K562 (cell line): ENCODE results near the gene TMEM39A. TPM values are rescaled to one million over a fixed set of nuclear protein-coding genes. Genes with fewer than 3 reads are reported as not detected.

Source experiments
- ATAC-seq: fragments of 200-7000 bp; cut with Tn5 transposase; 3 replicates; pipeline ENCODE4 v1.9.1; 2020; ENCODE audit warnings: moderate library complexity
- BruUV-seq: library from RNA; stranded (reverse); fragments of 400-500 nt; replicated peaks from 2 replicates; lab custom pipeline; 2021; lab: Mats Ljungman, UMichigan
- CTCF ChIA-PET: fragments of 300-600 bp; formaldehyde crosslinking; extraction: SDS; loops from one replicate; lab custom pipeline; 2021; ENCODE audit warnings: low intra/inter-chr PET ratio; lab: Yijun Ruan, JAX
- POLR2A ChIA-PET: fragments of 300-600, 350-650 bp; sonication (Branson Sonifier 250); formaldehyde crosslinking; extraction: SDS; loops from one replicate; lab custom pipeline; 2021; ENCODE audit warnings: antibody characterized with exemption, inconsistent platforms; lab: Yijun Ruan, JAX
- DNase-seq, 4 experiments: peaks; one replicate each; pipeline versions ENCODE4 v3.0.0 to v3.0.0-alpha.2; 2011 to 2018; ENCODE audit warnings: low spot score in 3 of 4, mixed read lengths in 3 of 4; ENCODE audit errors: extremely low read depth in 1 of 4
- FAIRE-seq: peaks from 2 replicates; lab custom pipeline; 2011; peaks lifted over from hg19 to GRCh38; lab: Jason Lieb, UNC
- H2AFZ ChIP-seq: 2 replicates; pipeline ENCODE4 v1.6.0; 2011; ENCODE audit warnings: low read depth, low read length, control low read depth, inconsistent platforms
- H3K27ac ChIP-seq: fragments of 200-600 bp; 3 replicates; pipeline ENCODE4 v1.8.0; 2011; ENCODE audit warnings: low read depth, mild to moderate bottlenecking, control low read depth, inconsistent platforms, low read length, moderate library complexity, mixed read lengths; ENCODE audit errors: extremely low read depth
- H3K27me3 ChIP-seq, 2 experiments: fragments of 300-600 bp in 1 of 2; 2 replicates in 1 of 2; 3 replicates in 1 of 2; pipeline versions ENCODE4 v1.6.0 to v1.8.0; 2011; ENCODE audit warnings: inconsistent platforms in 2 of 2, low read length in 2 of 2, mild to moderate bottlenecking in 1 of 2, mixed read lengths in 1 of 2, moderate library complexity in 1 of 2; ENCODE audit not compliant: control insufficient read depth in 2 of 2, insufficient read depth in 2 of 2
- H3K36me3 ChIP-seq: fragments of 300-600 bp; 3 replicates; pipeline ENCODE4 v1.8.0; 2011; ENCODE audit warnings: mild to moderate bottlenecking, low read length, inconsistent platforms; ENCODE audit not compliant: control insufficient read depth, insufficient read depth
- H3K4me1 ChIP-seq, 2 experiments: fragments of 200-600 bp in 1 of 2; replicated peaks in 1 of 2; 2 replicates in 1 of 2; 3 replicates in 1 of 2; pipeline versions ENCODE4 v1.5.1 to v1.8.0; 2011; ENCODE audit warnings: inconsistent platforms in 2 of 2, low read length in 2 of 2, mild to moderate bottlenecking in 1 of 2, mixed read lengths in 1 of 2, moderate library complexity in 1 of 2; ENCODE audit not compliant: control insufficient read depth in 2 of 2, insufficient read depth in 2 of 2
- H3K4me2 ChIP-seq: 2 replicates; pipeline ENCODE4 v1.6.1; 2011; ENCODE audit warnings: low read length, control low read depth, inconsistent platforms, mixed read lengths; ENCODE audit not compliant: insufficient read depth
- H3K4me3 ChIP-seq: fragments of 200-600 bp; sonication (generic), shearing (Covaris generic); 2 replicates; pipeline ENCODE4 v1.5.1; 2016; ENCODE audit warnings: control low read depth, inconsistent platforms
- H3K79me2 ChIP-seq: fragments of 200-600 bp; 3 replicates; pipeline ENCODE4 v1.8.0; 2011; ENCODE audit warnings: low read length, inconsistent platforms; ENCODE audit not compliant: control insufficient read depth, insufficient read depth
- H3K9ac ChIP-seq, 2 experiments: 2 replicates each; pipeline versions ENCODE4 v1.6.0 to v1.6.1; 2011; ENCODE audit warnings: low read depth in 2 of 2, low read length in 2 of 2, control low read depth in 1 of 2, inconsistent platforms in 1 of 2, mild to moderate bottlenecking in 1 of 2, mixed read lengths in 1 of 2; ENCODE audit not compliant: insufficient read depth in 1 of 2
- H3K9me1 ChIP-seq: one replicate; pipeline ENCODE4 v1.6.0; 2011; ENCODE audit warnings: inconsistent platforms, mild to moderate bottlenecking, low read length, moderate library complexity; ENCODE audit not compliant: control insufficient read depth, insufficient read depth
- H3K9me3 ChIP-seq: replicated peaks from 2 replicates; pipeline ENCODE4 v1.5.1; 2011; ENCODE audit warnings: low read depth, low read length, inconsistent platforms; ENCODE audit not compliant: control insufficient read depth, insufficient read depth
- H4K20me1 ChIP-seq: replicated peaks from 2 replicates; pipeline ENCODE4 v1.6.1; 2011; ENCODE audit warnings: low read length, inconsistent platforms, mixed read lengths; ENCODE audit not compliant: control insufficient read depth, insufficient read depth
- SMAD1 ChIP-seq: fragments of 150-350 bp; IDR thresholded peaks from 2 replicates; pipeline ENCODE4 v1.6.1; 2014; ENCODE audit warnings: low read length, low read depth; ENCODE audit not compliant: partially characterized antibody
- ZNF224 ChIP-seq: sonication (generic); formaldehyde crosslinking; IDR thresholded peaks from 2 replicates; pipeline ENCODE4 v1.8.0; 2022; ENCODE audit warnings: mild to moderate bottlenecking, missing genetic modification reagents
- WGBS: fragments of 100-300 bp; shearing (Covaris generic); methylation state at CpG from one replicate; pipeline ENCODE4 v1.1.6; 2016; ENCODE audit warnings: low coverage, mixed read lengths; ENCODE audit not compliant: insufficient coverage; ENCODE audit errors: missing lambda C conversion rate; 5-methylcytosine and 5-hydroxymethylcytosine counted together
- in situ Hi-C: fragments of 300-500 bp; cut with MboI; formaldehyde crosslinking; loops from 4 replicates; pipeline ENCODE4 v1.15.0; 2018; ENCODE audit warnings: inconsistent platforms, mixed read lengths
- intact Hi-C: fragments of 100-400 bp; cut with micrococcal nuclease; formaldehyde crosslinking; loops from 2 replicates; pipeline ENCODE4 v1.14.2; 2022
- polyA plus RNA-seq, 8 experiments: library from polyadenylated mRNA; depleted of rRNA in 4 of 8; stranded (reverse) in 5 of 8; unstranded in 3 of 8; fragments of >200 nt; fragmentation: Nextera tagmentation in 2 of 8; fragmentation: Illumina TruSeq in 1 of 8; extraction: Ambion mirVana in 2 of 8; extraction: Trizol in 1 of 8; gene quantifications; 2 replicates each; pipeline versions ENCODE4 v1.2.1 to v1.2.3, GENCODE V29; 2011 to 2014; ENCODE audit warnings: inconsistent platforms in 1 of 8, missing spikeins in 1 of 8
- total RNA-seq, 7 experiments: library from RNA; depleted of rRNA in 6 of 7; stranded (reverse); fragments of >200 nt in 6 of 7; fragmentation: Illumina TruSeq in 2 of 7; extraction: Trizol in 2 of 7; gene quantifications; 2 replicates each; pipeline versions ENCODE4 v1.2.1 to v1.2.3, GENCODE V29; 2011 to 2021; ENCODE audit warnings: low replicate concordance in 1 of 7
- TF ChIP-seq, protein P1 (sequence below): sonication (generic); formaldehyde crosslinking; IDR thresholded peaks from 2 replicates; pipeline ENCODE4 v1.8.0; 2022; ENCODE audit warnings: mild to moderate bottlenecking, missing genetic modification reagents
- TF ChIP-seq, protein P2 (sequence below): sonication (generic); formaldehyde crosslinking; IDR thresholded peaks from 2 replicates; pipeline ENCODE4 v1.5.0; 2020; ENCODE audit warnings: missing genetic modification reagents

TMEM39A gene
- total and polyA plus RNA-seq, 9 of the 15 experiments (the other 6 are each of a cell fraction or from before 2014, with no cell fraction given), result 12.0 to 41.5 (median 15.4) TPM

GRCh38 chr3:119401069-119401468 is 62.3 kb downstream of the TMEM39A start:
- CTCF ChIA-PET, result no interaction called here
- BruUV-seq, result no TSS peak
- 27% methylated on average over 1 of the region's 5 CpGs for WGBS
- no peak for TF ChIP-seq ZNF224 (CRISPR knock-in tag)
- TF ChIP-seq, protein P1, sequence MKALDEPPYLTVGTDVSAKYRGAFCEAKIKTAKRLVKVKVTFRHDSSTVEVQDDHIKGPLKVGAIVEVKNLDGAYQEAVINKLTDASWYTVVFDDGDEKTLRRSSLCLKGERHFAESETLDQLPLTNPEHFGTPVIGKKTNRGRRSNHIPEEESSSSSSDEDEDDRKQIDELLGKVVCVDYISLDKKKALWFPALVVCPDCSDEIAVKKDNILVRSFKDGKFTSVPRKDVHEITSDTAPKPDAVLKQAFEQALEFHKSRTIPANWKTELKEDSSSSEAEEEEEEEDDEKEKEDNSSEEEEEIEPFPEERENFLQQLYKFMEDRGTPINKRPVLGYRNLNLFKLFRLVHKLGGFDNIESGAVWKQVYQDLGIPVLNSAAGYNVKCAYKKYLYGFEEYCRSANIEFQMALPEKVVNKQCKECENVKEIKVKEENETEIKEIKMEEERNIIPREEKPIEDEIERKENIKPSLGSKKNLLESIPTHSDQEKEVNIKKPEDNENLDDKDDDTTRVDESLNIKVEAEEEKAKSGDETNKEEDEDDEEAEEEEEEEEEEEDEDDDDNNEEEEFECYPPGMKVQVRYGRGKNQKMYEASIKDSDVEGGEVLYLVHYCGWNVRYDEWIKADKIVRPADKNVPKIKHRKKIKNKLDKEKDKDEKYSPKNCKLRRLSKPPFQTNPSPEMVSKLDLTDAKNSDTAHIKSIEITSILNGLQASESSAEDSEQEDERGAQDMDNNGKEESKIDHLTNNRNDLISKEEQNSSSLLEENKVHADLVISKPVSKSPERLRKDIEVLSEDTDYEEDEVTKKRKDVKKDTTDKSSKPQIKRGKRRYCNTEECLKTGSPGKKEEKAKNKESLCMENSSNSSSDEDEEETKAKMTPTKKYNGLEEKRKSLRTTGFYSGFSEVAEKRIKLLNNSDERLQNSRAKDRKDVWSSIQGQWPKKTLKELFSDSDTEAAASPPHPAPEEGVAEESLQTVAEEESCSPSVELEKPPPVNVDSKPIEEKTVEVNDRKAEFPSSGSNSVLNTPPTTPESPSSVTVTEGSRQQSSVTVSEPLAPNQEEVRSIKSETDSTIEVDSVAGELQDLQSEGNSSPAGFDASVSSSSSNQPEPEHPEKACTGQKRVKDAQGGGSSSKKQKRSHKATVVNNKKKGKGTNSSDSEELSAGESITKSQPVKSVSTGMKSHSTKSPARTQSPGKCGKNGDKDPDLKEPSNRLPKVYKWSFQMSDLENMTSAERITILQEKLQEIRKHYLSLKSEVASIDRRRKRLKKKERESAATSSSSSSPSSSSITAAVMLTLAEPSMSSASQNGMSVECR (CRISPR knock-in tag), result no peak
- TF ChIP-seq SMAD1, result no peak
- TF ChIP-seq, protein P2, sequence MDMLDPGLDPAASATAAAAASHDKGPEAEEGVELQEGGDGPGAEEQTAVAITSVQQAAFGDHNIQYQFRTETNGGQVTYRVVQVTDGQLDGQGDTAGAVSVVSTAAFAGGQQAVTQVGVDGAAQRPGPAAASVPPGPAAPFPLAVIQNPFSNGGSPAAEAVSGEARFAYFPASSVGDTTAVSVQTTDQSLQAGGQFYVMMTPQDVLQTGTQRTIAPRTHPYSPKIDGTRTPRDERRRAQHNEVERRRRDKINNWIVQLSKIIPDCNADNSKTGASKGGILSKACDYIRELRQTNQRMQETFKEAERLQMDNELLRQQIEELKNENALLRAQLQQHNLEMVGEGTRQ (CRISPR knock-in tag), result no peak
- TF ChIP-seq, all 486 proteins: peak for 0
- no peak overlapping the region for H3K27ac ChIP-seq
- no peak for ATAC-seq
- H2AFZ ChIP-seq, result no peak overlapping the region
- FAIRE-seq, result no peak
- no peak for DNase-seq
- POLR2A ChIA-PET, result no interaction called here
- intact Hi-C loops (no loop called here), in situ Hi-C loops (no loop called here)
- H3K9ac ChIP-seq, result no peak overlapping the region
- H4K20me1 ChIP-seq, result no peaks in the 10 kb centered on the region; the same call in 1 of the 2 replicates
- no peak overlapping the region for H3K4me3 ChIP-seq
- H3K27me3 ChIP-seq, result peaks cover 0 to 10% of the 10 kb centered on the region in 2 experiments; a peak in 2 of 5 replicates
- H3K4me2 ChIP-seq, result no peak overlapping the region
- no peaks in the 10 kb centered on the region for H3K9me3 ChIP-seq
- H3K36me3 ChIP-seq, result no peaks in the 10 kb centered on the region
- no peaks in the 10 kb centered on the region for H3K9me1 ChIP-seq
- no peaks in the 10 kb centered on the region for H3K79me2 ChIP-seq
- H3K4me1 ChIP-seq, result peaks cover 0 to 5% of the 10 kb centered on the region in 2 experiments; a peak in 1 of 5 replicates
